Measurements from ENCODE around the gene HK3. TPM values are rescaled to one million over a fixed set of nuclear protein-coding genes. Genes with fewer than 3 reads are reported as not detected.

The HK3 gene
- total RNA-seq, 1 donor: not detected

- no peak for TF ChIP-seq CTCF (IDR thresholded peaks at IDR 0.05; ENCODE audit: insufficient read depth, low read depth, low read length)
- no peak for DNase-seq (ENCODE audit: low read depth)
- no peak overlapping the region for H3K4me3 ChIP-seq (ENCODE audit: low read depth, low read length)
These were observed 39.3 kb upstream of the HK3 start for GRCh38 chr5:176938472-176938871.

- TF ChIP-seq CTCF (IDR thresholded peaks at IDR 0.05; ENCODE audit: insufficient read depth, low read depth, low read length): no peak
- no peak for DNase-seq (ENCODE audit: low read depth)
- no peak overlapping the region for H3K4me3 ChIP-seq (ENCODE audit: low read depth, low read length)
These were observed 35.9 kb upstream of the HK3 start for GRCh38 chr5:176935017-176935416.

GRCh38 chr5:176934309-176934930 lies 35.3 kb upstream of the HK3 start:
- no peak for TF ChIP-seq CTCF (IDR thresholded peaks at IDR 0.05; ENCODE audit: insufficient read depth, low read depth, low read length)
- no peak overlapping the region for H3K4me3 ChIP-seq (ENCODE audit: low read depth, low read length)
- no peak for DNase-seq (ENCODE audit: low read depth)

- TF ChIP-seq CTCF (IDR thresholded peaks at IDR 0.05; ENCODE audit: insufficient read depth, low read depth, low read length): no peak
- no peak overlapping the region for H3K4me3 ChIP-seq (ENCODE audit: low read depth, low read length)
- DNase-seq (ENCODE audit: low read depth): no peak
These were observed 30.5 kb upstream of the HK3 start for GRCh38 chr5:176929654-176930053.

GRCh38 chr5:176927562-176927961 lies 28.4 kb upstream of the HK3 start:
- TF ChIP-seq CTCF (IDR thresholded peaks at IDR 0.05; ENCODE audit: insufficient read depth, low read depth, low read length): no peak
- DNase-seq (ENCODE audit: low read depth): peak; percentile 20
- no peak overlapping the region for H3K4me3 ChIP-seq (ENCODE audit: low read depth, low read length)

GRCh38 chr5:176922817-176923216 lies 23.7 kb upstream of the HK3 start:
- TF ChIP-seq CTCF (IDR thresholded peaks at IDR 0.05; ENCODE audit: insufficient read depth, low read depth, low read length): no peak
- H3K4me3 ChIP-seq (ENCODE audit: low read depth, low read length): no peak overlapping the region
- no peak for DNase-seq (ENCODE audit: low read depth)

- H3K4me3 ChIP-seq (ENCODE audit: low read depth, low read length): no peak overlapping the region
- no peak for TF ChIP-seq CTCF (IDR thresholded peaks at IDR 0.05; ENCODE audit: insufficient read depth, low read depth, low read length)
- DNase-seq (ENCODE audit: low read depth): no peak
These were observed 22.6 kb upstream of the HK3 start for GRCh38 chr5:176921714-176922113.

Measured in fibroblast of villous mesenchyme (primary cell).